Panc1 (cell line): ENCODE data around the gene MRRF.

Source experiments
- CTCF ChIP-seq: fragments of 450-650 bp; IDR thresholded peaks from 2 replicates; pipeline ENCODE4 v1.5.1; 2017; ENCODE audit warnings: mild to moderate bottlenecking
- POLR2AphosphoS5 ChIP-seq: IDR thresholded peaks from 2 replicates; pipeline ENCODE4 v1.6.1; 2012; ENCODE audit warnings: mild to moderate bottlenecking, low read depth, low read length, moderate library complexity
- SIN3A ChIP-seq: IDR thresholded peaks from 2 replicates; pipeline ENCODE4 v1.6.1; 2012; ENCODE audit warnings: low read depth, mild to moderate bottlenecking, low read length, moderate library complexity, borderline replicate concordance; ENCODE audit not compliant: insufficient read depth

- TF ChIP-seq CTCF, result no peak
- TF ChIP-seq SIN3A, result no peak
- TF ChIP-seq POLR2AphosphoS5, result no peak
These were observed 96.2 kb downstream of the MRRF start for GRCh38 chr9:122360891-122361290.
